Hematopoietic multipotent progenitor cell treated with erythropoietin and hydrocortisone succinate and interleukin-3 and kit ligand, for 4 days (in vitro differentiated cells): Measurements from ENCODE around the gene SLC12A3.
A peak's percentile ranks its signal among the peaks of the same experiment; 100 is the strongest.
"Not testable (repeated sequence)": the region's sequence is repeated elsewhere in the genome, so short reads cannot be mapped to it uniquely, and the experiment has no call there.

Experiments used
- DNase-seq: peaks from one replicate; pipeline ENCODE4 v3.0.0-alpha.2; 2015

The SLC12A3 gene

DNA sequence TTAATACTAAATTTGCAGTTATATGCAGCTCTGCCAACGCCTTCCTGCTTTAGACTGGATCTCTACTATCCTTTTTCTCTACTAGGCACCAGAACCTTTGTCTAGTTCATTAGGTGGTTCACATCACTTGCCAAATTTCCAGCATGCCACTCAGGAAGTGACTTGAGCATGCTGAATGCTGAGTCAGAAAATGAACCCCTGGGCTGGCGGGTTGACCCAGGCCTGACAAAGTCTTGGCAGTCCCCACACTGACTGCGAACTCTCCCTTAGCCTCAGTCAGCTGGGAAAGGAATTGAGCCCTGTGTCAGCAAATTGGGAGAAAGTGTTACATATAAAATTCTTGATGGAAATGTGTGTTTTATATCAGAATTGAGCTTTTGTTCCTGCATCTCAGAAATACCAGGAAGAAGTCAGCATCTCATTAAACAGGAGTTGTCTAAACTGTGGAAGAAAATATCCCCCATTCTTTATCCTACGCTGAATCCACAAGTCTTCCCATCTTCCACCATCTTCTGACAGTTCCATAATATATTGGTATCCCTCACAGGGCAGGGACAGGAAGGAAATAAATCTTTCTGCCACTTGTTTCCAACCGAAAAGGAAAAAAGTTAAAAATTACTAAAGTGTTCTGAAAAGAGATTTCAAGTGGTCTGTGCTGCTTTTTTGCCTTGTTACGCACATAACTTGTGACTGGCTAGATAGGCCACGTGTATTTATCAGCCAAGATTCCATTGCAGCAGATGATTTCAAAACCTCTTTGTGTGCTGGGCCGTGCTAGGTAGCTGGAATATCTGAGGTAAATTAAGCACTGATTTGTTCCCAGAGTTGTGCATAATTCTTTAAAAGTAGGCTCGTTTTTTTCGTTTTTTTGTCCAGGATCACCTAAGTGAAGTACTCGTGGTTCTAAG, 16.7 kb upstream of the SLC12A3 start:
- DNase-seq: peak; percentile 52

DNA sequence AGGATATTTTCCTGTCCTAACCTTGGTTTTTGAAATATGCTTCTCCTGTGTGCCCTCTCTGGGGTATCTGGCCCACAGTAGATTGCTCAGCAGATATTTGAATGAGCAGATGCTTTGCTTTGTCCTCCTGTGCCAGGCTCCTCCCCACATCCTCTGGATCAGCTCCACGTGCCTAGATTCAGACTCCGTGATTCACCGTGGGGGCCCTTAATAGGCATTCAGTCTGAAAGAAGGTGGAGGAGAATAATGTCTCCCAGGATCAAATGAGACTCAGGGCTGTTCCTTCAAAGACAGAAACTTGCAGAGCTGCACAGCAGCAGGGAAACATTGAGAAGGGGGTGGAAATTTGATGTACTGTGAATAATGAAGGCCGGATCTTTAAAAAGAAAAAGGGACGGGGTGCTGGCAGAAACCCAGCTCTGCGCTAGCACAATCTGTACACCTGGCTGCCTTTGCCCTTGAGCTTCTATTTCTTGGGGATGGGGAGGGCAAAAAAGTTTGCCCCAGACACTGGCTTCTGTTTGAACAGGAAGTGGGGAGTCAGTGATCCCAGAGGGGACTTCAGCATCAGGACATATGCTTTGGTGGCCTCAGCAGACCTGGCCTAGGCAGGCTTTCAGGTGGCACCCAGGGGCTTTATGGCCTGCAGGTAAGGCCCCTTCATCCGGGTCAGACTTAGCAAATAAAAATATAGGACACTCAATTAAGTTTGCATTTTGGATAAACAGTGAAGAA, 15.9 kb upstream of the SLC12A3 start:
- DNase-seq: no peak

DNA sequence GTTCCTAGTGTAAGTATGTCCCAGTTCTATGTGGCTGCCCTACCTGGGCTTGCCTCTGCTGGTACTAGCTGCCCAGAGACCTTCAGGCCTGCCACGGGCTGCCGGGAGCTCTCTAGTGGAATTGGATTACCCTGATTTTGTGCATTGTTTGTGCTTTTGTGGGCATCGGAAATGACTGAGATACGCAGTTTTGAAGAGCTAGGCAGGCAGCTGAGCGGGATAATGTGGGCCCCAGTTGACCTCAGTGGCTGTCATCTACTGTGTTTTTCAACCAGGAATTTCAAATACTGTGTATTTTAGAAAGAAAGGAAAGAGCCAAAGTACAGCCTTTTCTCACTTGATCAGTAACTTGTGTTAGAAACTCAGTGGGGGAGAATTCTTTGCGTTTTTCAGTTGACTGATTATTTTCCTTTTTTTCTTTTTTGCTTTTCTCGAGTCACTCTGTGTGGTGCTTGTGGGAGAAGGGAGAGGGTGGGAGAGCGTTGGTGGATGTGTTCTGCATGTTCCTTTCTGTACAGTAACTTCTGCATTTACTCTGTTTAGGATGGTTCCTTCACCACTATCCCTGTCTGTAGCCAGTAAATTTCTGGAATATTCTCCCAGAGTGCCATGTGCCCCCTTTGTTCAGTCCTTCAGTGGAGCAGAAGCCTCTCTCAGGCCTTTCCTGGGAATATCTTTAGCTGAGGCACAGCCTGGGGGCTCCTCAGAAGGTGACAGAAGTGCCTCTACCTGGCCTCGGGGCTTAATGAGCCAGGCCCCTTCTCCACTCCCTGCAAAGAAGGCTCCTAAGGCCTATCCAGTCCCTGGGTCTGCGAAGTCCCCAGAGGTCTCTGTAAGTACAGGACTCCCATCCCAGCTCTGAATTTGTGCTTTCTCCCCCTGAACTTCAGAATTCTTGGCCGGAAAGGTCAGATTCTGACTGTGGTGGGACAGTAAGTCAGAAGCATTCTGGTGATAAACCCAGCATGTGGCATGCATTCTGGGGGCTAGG, 15.0 kb upstream of the SLC12A3 start:
- no peak for DNase-seq

DNA sequence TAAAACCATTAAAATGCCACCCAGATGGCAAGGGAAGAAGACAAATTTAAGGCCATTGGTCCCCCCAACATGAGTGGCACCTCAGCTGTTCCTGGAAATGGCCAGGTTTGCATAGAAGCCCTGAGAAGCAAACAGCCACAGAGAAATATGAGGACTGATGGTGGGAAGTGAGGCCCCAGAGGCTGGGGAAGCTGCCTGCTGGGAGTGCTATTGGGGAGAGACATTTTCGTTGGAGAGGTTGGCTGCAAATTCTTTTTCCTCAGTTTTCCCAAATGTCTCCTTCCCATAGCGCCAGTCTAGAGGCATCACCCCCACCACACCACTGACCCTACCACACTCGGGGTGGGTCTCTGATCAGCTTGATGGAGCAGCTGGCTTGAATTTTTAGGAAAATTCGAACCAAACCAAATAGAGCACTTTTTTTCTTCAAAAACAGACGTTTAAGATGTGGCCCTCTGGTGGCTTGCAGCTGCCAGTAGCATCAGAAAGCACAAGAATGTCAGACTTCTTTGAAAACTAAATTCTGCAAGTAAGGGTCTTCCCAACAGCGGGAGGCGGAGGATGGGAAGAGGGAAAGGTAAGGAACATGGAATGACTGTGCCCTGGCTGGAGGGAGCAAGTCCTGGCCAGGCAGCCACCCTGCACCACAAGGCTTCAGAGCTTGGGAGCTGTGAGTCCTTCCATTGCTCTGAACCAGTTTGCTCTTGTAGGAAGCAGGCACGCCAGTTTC, 13.2 kb upstream of the SLC12A3 start:
- peak; percentile 52 for DNase-seq

DNA sequence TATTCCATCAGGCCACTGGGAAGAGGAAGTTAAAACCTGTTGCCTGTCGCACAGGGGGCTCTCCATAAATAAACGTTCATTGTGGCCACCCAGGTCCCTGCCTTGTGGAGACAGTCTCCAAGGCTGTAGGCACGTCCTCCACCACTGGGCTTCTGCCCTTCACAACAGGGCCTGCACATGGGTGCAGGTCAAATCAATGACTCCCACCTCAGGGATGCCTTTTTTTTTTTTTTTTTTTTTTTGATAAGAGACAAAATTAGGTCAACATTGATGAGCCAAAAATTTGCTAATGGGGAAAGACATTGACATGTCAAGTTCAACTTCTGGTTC, 12.6 kb upstream of the SLC12A3 start:
- no peak for DNase-seq

DNA sequence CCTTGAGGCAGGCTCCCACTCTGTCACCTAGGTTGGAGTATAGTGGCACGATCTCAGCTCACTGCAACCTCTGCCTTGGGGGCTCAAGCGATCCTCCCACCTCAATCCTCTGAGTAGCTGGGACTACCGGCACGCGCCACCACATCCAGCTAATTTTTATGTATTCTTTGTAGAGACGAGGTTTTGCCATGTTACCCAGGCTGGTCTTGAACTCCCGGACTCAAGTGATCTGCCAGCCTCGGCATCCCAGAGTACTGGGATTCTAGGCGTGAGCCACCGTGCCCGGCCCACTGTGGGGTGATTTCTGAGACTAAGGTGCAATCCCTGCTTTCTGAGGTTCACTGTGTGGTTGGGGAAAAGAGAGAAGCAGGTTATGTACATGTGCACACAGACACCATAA, 12.0 kb upstream of the SLC12A3 start:
- no peak for DNase-seq

DNA sequence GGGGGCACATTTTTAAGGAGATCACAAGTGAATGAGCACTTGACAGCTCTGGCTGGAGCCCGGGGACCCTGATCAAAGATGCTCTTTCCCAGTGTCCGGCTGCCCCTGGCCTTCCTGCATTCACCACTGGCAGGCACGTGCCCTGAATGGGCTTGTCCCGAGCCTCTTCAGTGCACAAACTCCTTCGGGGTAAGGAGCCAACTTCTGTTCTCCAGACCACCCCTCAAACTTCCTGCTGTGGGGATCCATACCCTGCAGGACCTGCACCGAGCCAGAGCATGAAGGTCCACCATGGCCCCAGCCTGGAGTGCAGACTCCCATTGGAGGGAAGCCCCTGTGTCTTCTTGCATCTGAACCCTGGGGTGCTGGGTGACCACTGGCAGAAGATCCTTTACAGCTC, 9.8 kb upstream of the SLC12A3 start:
- no peak for DNase-seq

DNA sequence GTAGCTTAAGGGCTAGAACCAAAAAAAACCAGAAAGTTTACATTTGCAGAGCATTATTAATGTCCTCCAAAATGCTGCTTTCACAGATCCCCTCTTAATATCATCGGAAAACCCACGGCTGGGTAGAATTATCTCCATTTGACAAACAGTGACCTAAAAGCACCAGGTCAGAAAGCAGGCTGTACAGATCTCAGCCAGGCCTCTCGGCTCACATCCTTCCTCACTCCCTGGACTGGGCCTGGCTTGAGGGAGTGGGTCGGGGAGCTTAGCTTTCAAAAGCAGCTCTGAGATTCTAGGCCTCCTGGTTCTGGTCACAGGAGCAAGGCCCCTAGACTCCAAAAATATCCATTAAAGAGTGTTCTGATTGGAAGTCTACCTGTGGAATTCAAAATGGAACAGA, 9.1 kb upstream of the SLC12A3 start:
- no peak for DNase-seq

DNA sequence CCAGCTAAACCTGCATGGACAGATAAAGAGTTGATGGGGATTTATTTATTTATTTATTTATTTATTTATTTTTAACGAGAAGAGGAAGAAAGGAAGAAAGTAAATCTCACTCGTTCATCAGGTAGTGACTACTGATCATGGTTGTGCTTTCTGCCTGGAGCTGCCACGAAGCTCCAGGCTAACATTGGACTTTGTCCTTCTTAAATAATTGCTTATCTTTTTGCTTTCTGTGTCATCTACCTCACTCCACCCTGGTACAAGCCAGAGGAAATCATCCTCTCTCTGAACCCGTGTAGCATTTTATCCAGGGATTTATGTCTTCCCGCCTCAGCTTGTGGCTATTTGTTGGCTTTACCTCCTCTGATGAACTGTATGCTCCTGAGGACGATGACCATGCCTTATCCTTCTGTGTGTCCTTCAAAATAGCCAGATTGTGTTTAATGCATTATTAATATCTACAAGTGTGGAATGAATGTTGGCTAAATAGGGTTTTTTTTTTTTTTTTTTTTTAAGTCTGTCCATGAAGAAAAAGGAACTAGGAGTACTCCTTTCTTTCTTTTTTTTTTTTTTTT, 8.0 kb upstream of the SLC12A3 start:
- no peak for DNase-seq

DNA sequence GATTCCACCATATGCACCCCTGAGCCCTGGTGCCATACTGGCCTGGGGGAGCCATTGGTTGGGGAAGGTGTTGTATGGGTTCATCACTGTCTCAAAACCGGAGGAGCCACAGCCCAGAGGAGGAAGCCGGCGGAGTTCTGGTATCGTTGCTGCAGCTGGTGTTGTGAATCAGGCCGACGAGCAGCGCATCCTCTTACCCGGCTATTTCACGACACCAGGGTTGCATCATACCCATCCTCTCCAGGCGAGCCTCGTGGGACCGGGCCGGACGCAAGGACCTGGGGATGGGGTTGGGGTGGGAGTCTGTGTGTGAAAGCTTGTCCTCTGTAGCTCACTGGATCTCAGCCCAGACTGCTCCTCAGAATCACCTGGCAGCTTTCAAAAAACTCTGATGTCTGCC, 6.6 kb upstream of the SLC12A3 start:
- no peak for DNase-seq

DNA sequence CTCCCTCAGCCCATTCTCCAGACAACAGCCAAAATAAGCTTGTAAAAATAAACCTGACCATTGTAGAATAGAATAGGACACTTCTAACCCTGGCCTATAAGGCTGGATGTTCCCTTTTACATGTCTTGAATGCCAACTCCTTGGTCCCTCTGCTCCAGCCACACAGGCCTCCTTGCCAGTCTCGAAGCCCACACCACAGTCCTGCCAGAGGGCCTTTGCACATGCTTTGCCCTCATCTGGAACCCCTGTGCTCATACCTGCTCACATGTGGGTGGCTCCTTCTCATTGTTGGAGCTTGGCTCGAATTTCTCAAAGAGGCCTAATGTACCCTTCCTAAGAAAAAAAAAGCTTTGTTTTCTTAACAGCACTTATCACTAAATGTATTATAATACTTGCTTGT, 5.4 kb upstream of the SLC12A3 start:
- no peak for DNase-seq

DNA sequence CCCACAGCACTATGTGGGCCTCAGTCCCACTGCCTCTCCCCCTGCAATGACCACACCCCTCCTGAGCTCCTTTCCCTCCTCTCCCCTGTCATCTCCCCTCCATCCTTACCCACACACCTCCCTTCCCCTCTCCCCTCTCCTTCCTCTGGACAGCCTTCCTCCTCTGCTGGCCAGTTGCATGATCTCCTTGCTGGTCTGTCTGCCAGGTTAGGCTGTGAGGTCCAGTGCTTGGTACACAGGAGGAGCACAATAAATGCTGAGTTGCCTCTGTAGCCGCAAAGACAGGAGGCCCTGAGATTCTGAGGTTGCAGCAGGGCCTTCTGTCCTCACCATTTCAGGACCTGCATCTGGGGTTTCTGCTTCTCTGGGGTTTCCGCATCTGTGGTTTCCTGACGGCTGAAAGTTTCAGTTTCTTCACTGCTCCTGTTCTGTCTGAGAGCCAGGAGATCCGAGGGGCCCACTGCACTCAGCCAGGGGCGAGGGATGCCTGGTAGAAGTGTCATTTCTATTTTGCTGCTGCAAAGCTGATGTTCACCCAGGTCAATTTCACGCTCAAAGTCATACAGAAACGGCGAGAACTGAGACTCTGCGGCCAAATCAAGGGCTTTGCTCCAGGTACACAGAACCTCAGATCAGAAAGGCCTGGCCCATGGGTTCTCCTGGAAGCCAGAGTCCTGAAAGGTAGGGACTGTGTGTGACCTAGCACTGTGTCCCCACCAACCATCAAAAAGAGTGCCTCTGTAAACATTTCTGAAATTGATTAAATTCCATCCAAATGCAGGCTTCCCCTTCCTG, 4.6 kb upstream of the SLC12A3 start:
- peak; percentile 67 for DNase-seq

DNA sequence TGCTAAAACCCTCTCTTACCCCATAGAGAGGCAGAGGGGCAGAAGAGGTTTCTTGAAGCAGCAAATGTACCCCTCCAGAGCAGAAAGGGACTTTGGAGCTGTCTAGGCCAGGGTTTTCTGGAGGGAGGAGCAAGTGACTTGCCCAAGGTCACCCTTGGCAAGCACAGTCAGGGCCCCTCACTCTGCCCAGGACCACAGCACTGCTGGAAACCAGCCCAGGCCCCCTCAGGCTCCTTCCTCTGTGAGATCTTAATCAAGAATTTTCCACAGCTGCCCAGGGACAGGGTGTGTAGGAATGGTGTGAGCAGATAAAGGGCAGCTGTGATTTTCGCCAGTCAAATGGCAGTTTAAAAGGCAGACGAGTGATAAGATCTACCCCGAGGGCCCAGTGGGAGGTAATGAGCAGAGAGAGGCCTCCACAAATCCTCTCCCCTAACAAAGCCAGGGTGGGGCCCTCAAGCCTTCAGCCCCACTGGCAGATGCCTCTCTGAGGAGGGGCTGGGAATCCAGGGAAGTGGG, 3.9 kb upstream of the SLC12A3 start:
- DNase-seq: peak; percentile 54

DNA sequence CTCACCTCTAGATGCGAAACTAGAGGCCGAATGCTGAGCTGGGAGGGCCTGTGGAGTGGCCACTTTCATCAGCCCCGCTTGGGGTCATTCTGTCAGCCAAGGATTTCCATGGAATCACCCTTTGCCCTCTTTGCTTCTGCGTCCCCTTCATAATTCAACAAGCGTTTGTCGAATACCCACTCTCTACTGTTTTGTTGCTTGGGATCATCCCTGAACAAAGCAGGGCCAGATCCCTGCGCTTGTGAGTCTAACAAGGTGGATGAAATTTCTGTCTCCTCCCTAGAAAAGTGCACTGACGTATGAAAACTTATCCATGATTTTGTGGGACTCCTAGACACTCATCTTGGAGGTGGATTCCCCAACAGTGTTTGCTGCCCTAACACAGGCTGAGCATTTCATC, 3.3 kb upstream of the SLC12A3 start:
- DNase-seq: no peak

DNA sequence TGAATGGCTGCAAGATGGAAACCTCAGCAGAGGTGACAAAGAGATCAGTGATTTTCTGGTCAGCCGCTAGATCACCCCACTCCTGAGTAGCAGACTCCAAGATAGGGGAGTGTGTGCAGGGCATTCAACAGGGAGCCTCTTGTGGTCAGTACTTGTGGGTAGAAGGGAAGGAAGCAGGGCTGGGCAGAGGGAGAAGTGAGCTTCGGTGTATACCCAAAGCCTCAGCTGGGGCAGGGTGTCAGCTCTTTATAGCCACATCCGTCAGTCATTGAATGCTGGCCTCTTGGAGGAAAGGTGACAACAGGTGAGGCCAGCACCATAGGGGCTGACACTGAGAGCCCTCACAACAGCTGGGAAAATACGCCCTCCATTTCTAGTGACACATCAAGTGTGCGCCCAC, 2.2 kb upstream of the SLC12A3 start:
- peak; percentile 77 for DNase-seq

DNA sequence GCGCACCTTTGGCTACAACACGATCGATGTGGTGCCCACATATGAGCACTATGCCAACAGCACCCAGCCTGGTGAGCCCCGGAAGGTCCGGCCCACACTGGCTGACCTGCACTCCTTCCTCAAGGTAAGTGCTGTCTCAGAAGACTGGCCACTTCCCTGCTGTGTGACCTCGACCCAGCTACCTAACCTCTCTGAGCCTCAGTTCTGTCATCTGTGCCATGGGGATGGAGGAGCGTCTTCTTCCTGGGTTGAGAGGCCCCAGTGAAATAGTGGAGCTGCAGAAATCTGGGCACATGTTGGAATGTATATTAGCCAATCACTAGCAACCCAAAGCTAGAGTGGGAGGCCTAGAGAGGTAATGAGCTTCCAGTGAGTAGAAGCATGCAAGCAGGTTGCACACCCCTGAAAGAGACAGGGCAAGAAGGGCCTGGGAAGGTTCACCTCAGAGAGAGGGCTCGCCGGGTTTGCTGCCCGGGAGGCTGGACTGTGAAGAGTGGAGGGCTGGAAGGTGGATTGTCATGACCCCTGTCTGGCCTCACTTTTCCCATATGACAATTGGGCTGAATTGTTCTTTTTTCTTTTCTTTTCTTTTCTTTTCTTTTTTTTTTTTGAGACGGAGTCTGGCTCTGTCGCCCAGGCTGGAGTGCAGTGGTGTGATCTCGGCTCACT, 521 bp downstream of the SLC12A3 start:
- DNase-seq: no peak

DNA sequence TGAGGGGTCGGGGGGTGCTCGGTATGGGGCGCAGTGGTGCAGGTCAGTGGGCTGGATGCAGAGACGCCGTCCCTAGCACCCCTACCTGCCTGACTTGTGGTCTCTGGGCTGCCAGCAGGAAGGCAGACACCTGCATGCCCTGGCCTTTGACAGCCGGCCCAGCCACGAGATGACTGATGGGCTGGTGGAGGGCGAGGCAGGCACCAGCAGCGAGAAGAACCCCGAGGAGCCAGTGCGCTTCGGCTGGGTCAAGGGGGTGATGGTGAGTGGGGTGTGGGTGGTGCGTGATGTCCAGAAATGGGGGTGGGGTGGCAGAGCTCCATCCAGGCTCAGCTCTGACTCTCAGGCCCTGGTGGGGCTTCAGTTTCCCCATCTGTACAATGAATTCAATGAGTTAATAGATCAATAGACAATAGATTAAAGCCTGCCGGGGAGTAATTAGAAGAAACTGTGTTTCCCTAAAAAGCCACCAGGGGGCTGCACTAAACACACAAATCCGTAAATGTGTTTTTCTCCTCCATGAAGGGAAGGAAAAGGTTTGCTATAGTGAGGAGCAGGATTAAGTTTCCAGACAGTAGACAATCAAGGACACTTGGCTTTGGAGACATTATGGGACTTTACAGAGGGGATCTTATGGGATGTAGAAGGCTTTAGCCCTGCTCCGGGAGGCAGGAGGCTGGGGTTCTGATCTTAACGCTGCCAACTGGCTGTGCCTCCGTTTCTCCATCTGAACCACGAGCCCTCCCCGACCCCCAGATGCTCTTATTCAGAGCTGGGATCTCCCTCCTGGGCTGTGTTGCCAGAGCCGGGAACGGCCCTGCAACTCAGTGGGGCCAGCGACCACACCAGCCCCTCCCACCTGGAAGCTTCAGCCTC, 2.2 kb downstream of the SLC12A3 start:
- peak; percentile 79 for DNase-seq

DNA sequence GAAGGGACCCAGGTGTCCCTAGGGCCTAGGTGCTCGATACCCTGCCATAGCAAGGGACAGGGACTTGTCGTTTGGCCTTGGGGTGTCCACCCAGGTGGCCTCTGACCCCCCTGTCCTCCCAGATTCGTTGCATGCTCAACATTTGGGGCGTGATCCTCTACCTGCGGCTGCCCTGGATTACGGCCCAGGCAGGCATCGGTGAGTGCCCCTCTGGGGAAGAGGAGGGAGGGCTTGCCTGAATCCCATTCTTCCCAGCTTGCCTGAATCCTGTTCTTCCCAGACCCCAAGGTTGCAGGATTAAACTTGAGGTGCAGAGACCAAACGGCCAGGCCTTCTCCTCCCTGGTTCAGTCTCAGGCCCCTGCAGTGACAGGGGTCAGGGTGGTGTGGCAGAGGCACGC, 3.2 kb downstream of the SLC12A3 start:
- no peak for DNase-seq

DNA sequence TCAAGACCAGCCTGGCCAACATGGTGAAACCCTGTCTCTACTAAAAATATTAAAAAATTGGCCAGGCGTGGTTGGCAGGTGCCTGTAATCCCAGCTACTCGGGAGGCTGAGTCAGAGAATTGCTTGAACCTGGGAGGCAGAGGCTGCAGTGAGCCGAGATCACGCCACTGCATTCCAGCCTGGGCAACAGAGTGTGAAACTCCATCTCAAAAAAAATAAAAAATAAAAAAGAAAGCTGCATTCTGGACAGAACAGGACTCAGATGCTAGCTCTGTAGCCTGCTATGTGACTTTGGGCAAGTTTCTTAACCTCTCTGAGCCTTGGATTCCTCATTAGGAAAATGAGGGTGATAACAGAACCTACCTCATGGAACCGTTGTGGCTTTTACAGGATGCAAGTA, 3.8 kb downstream of the SLC12A3 start:
- not testable (repeated sequence) for DNase-seq
